GM12878 (cell line): ENCODE results near the gene ARPC5L. TPM values are rescaled to one million over a fixed set of nuclear protein-coding genes. Genes with fewer than 3 reads are reported as not detected.
A peak's percentile ranks its signal among the peaks of the same experiment; 100 is the strongest.

Experiments
- HDAC6 ChIP-seq: fragments of 200-600 bp; sonication (generic); IDR thresholded peaks from one replicate; pipeline ENCODE4 v1.8.0; 2017; ENCODE audit warnings: antibody characterized with exemption; ENCODE audit not compliant: unreplicated experiment
- KDM1A ChIP-seq: fragments of 200-600 bp; sonication (generic); IDR thresholded peaks from 2 replicates; pipeline ENCODE4 v1.6.1; 2016; ENCODE audit warnings: borderline replicate concordance
- MTA3 ChIP-seq: IDR thresholded peaks from 2 replicates; pipeline ENCODE4 v1.6.1; 2012; ENCODE audit warnings: low read length, inconsistent platforms, borderline replicate concordance
- ZZZ3 ChIP-seq: IDR thresholded peaks from 2 replicates; pipeline ENCODE4 v1.6.1; 2011; ENCODE audit warnings: low read depth; ENCODE audit not compliant: control insufficient read depth, insufficient read length
- polyA plus RNA-seq, 11 experiments: library from polyadenylated mRNA; depleted of rRNA in 4 of 11; unstranded in 6 of 11; stranded (reverse) in 5 of 11; fragments of >200 nt; fragmentation: Nextera tagmentation in 4 of 11; fragmentation: Illumina TruSeq in 1 of 11; extraction: Ambion mirVana in 4 of 11; extraction: Trizol in 1 of 11; gene quantifications; 1 replicate in 1 of 11; 2 replicates in 10 of 11; pipeline versions ENCODE4 v1.2.1 to v1.2.3, GENCODE V29; 2011 to 2016; ENCODE audit warnings: inconsistent platforms in 2 of 11, missing spikeins in 2 of 11, low read depth in 1 of 11
- total RNA-seq, 4 experiments: library from RNA; depleted of rRNA in 3 of 4; stranded (reverse); fragments of >200 nt in 3 of 4; fragmentation: Illumina TruSeq in 1 of 4; extraction: Trizol in 1 of 4; gene quantifications; 2 replicates each; pipeline versions ENCODE4 v1.2.1 to v1.2.3, GENCODE V29; 2013 to 2021
- TF ChIP-seq, protein P1 (sequence below): fragments of 450-650 bp; IDR thresholded peaks from 2 replicates; pipeline ENCODE4 v1.6.1; 2017; ENCODE audit warnings: low read depth, mild to moderate bottlenecking, moderate library complexity
- TF ChIP-seq, protein P2 (sequence below): fragments of 450-650 bp; IDR thresholded peaks from 2 replicates; pipeline ENCODE4 v1.6.1; 2018; ENCODE audit warnings: borderline replicate concordance, mild to moderate bottlenecking; ENCODE audit not compliant: partially characterized antibody
- TF ChIP-seq, protein P3 (sequence below): fragments of 450-650 bp; formaldehyde crosslinking; IDR thresholded peaks from 2 replicates; pipeline ENCODE4 v1.5.0; 2022; ENCODE audit warnings: mild to moderate bottlenecking, missing genetic modification characterization
- TF ChIP-seq, protein P4 (sequence below): IDR thresholded peaks from 2 replicates; pipeline ENCODE4 v1.6.1; 2011; ENCODE audit warnings: low read depth, low read length, improper control_type of control experiment, borderline replicate concordance
- TF ChIP-seq, protein P5 (sequence below): fragments of 450-650 bp; IDR thresholded peaks from 2 replicates; pipeline ENCODE4 v1.6.1; 2017; ENCODE audit warnings: antibody characterized with exemption, mild to moderate bottlenecking, moderate library complexity
- TF ChIP-seq, protein P6 (sequence below): fragments of 450-650 bp; IDR thresholded peaks from 2 replicates; pipeline ENCODE4 v1.6.1; 2016; ENCODE audit warnings: mild to moderate bottlenecking, moderate library complexity, borderline replicate concordance

ARPC5L gene
- total and polyA plus RNA-seq, 10 of the 15 experiments (the other 5 are each of a cell fraction or from before 2014, with no cell fraction given) = 42.3 to 207 (median 104) TPM

DNA sequence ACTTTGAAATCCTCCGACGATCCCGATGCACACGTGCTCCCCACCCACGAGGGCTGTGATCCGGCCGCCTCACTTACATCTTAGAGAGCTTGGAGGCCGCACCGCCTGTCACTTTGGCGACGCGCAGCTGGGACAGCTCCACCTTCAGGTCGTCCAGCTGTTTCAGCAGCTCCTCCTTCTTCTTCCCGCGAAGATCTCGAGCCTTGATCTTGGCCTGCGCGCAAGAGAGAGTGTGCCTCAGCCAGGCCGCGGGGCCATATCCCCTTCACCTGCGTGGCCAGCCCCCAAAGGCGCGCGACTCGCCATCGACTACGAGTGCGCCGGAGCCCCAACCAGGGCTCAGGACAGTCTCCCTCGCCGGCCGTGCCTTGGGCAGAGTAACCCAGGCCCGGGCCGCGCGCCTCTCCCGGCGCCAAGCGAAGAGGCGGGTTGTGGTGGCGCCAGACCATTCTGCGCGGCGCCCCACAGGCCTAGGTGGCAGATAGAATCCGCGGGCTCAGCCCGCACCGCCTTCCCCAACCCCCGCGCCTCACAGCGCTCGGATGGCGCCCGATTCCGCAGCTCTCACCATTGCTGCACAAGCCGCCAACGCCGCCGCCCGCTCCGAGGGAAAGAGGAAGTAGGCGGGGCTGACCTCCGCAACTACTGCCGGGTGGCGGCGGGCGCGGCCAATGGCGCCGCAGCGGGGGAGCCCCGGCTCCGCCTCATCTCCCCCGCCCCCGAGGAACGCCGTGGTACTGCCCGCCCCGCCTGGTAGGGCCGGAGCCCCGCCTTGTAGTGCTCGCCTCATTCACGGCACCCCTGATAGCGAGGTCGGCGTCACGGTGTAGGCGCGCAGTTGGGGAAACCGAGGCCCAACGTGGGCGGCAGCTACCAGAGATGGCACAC is at the start of gene ARPC5L, which contains the start of gene RPL35 (continued):
- TF ChIP-seq MTA3 (no peak), ZZZ3 (no peak), HDAC6 (no peak), KDM1A (no peak)
- TF ChIP-seq, protein P1, sequence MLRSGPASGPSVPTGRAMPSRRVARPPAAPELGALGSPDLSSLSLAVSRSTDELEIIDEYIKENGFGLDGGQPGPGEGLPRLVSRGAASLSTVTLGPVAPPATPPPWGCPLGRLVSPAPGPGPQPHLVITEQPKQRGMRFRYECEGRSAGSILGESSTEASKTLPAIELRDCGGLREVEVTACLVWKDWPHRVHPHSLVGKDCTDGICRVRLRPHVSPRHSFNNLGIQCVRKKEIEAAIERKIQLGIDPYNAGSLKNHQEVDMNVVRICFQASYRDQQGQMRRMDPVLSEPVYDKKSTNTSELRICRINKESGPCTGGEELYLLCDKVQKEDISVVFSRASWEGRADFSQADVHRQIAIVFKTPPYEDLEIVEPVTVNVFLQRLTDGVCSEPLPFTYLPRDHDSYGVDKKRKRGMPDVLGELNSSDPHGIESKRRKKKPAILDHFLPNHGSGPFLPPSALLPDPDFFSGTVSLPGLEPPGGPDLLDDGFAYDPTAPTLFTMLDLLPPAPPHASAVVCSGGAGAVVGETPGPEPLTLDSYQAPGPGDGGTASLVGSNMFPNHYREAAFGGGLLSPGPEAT = peak; percentile 54; the same call in 1 of the 2 replicates
- TF ChIP-seq, protein P2, sequence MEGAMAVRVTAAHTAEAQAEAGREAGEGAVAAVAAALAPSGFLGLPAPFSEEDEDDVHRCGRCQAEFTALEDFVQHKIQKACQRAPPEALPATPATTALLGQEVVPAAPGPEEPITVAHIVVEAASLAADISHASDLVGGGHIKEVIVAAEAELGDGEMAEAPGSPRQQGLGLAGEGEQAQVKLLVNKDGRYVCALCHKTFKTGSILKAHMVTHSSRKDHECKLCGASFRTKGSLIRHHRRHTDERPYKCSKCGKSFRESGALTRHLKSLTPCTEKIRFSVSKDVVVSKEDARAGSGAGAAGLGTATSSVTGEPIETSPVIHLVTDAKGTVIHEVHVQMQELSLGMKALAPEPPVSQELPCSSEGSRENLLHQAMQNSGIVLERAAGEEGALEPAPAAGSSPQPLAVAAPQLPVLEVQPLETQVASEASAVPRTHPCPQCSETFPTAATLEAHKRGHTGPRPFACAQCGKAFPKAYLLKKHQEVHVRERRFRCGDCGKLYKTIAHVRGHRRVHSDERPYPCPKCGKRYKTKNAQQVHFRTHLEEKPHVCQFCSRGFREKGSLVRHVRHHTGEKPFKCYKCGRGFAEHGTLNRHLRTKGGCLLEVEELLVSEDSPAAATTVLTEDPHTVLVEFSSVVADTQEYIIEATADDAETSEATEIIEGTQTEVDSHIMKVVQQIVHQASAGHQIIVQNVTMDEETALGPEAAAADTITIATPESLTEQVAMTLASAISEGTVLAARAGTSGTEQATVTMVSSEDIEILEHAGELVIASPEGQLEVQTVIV = peak; percentile 34
- TF ChIP-seq, protein P3, sequence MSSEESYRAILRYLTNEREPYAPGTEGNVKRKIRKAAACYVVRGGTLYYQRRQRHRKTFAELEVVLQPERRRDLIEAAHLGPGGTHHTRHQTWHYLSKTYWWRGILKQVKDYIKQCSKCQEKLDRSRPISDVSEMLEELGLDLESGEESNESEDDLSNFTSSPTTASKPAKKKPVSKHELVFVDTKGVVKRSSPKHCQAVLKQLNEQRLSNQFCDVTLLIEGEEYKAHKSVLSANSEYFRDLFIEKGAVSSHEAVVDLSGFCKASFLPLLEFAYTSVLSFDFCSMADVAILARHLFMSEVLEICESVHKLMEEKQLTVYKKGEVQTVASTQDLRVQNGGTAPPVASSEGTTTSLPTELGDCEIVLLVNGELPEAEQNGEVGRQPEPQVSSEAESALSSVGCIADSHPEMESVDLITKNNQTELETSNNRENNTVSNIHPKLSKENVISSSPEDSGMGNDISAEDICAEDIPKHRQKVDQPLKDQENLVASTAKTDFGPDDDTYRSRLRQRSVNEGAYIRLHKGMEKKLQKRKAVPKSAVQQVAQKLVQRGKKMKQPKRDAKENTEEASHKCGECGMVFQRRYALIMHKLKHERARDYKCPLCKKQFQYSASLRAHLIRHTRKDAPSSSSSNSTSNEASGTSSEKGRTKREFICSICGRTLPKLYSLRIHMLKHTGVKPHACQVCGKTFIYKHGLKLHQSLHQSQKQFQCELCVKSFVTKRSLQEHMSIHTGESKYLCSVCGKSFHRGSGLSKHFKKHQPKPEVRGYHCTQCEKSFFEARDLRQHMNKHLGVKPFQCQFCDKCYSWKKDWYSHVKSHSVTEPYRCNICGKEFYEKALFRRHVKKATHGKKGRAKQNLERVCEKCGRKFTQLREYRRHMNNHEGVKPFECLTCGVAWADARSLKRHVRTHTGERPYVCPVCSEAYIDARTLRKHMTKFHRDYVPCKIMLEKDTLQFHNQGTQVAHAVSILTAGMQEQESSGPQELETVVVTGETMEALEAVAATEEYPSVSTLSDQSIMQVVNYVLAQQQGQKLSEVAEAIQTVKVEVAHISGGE (CRISPR knock-in tag) = no peak
- TF ChIP-seq, protein P4, sequence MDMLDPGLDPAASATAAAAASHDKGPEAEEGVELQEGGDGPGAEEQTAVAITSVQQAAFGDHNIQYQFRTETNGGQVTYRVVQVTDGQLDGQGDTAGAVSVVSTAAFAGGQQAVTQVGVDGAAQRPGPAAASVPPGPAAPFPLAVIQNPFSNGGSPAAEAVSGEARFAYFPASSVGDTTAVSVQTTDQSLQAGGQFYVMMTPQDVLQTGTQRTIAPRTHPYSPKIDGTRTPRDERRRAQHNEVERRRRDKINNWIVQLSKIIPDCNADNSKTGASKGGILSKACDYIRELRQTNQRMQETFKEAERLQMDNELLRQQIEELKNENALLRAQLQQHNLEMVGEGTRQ = no peak
- TF ChIP-seq, protein P5, sequence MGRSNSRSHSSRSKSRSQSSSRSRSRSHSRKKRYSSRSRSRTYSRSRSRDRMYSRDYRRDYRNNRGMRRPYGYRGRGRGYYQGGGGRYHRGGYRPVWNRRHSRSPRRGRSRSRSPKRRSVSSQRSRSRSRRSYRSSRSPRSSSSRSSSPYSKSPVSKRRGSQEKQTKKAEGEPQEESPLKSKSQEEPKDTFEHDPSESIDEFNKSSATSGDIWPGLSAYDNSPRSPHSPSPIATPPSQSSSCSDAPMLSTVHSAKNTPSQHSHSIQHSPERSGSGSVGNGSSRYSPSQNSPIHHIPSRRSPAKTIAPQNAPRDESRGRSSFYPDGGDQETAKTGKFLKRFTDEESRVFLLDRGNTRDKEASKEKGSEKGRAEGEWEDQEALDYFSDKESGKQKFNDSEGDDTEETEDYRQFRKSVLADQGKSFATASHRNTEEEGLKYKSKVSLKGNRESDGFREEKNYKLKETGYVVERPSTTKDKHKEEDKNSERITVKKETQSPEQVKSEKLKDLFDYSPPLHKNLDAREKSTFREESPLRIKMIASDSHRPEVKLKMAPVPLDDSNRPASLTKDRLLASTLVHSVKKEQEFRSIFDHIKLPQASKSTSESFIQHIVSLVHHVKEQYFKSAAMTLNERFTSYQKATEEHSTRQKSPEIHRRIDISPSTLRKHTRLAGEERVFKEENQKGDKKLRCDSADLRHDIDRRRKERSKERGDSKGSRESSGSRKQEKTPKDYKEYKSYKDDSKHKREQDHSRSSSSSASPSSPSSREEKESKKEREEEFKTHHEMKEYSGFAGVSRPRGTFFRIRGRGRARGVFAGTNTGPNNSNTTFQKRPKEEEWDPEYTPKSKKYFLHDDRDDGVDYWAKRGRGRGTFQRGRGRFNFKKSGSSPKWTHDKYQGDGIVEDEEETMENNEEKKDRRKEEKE = peak; percentile 88
- TF ChIP-seq, protein P6, sequence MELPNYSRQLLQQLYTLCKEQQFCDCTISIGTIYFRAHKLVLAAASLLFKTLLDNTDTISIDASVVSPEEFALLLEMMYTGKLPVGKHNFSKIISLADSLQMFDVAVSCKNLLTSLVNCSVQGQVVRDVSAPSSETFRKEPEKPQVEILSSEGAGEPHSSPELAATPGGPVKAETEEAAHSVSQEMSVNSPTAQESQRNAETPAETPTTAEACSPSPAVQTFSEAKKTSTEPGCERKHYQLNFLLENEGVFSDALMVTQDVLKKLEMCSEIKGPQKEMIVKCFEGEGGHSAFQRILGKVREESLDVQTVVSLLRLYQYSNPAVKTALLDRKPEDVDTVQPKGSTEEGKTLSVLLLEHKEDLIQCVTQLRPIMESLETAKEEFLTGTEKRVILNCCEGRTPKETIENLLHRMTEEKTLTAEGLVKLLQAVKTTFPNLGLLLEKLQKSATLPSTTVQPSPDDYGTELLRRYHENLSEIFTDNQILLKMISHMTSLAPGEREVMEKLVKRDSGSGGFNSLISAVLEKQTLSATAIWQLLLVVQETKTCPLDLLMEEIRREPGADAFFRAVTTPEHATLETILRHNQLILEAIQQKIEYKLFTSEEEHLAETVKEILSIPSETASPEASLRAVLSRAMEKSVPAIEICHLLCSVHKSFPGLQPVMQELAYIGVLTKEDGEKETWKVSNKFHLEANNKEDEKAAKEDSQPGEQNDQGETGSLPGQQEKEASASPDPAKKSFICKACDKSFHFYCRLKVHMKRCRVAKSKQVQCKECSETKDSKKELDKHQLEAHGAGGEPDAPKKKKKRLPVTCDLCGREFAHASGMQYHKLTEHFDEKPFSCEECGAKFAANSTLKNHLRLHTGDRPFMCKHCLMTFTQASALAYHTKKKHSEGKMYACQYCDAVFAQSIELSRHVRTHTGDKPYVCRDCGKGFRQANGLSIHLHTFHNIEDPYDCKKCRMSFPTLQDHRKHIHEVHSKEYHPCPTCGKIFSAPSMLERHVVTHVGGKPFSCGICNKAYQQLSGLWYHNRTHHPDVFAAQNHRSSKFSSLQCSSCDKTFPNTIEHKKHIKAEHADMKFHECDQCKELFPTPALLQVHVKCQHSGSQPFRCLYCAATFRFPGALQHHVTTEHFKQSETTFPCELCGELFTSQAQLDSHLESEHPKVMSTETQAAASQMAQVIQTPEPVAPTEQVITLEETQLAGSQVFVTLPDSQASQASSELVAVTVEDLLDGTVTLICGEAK = peak; percentile 92
